ENCODE data around the gene PRR19.
"Not testable (repeated sequence)": the region's sequence is repeated elsewhere in the genome, so short reads cannot be mapped to it uniquely, and the experiment has no call there.

The PRR19 gene

GRCh38 chr19:42325896-42326771 lies 24.2 kb downstream of the PRR19 start:
- no peak for DNase-seq (ENCODE audit: low read depth)

- no peak for DNase-seq (ENCODE audit: low read depth)
Observed at GRCh38 chr19:42326969-42327368, 25.0 kb downstream of the PRR19 start.

- no peak for DNase-seq (ENCODE audit: low read depth)
Observed at GRCh38 chr19:42327381-42327780, 25.4 kb downstream of the PRR19 start.

- DNase-seq (ENCODE audit: low read depth): no peak
Observed at GRCh38 chr19:42328106-42328505, 26.2 kb downstream of the PRR19 start.

- DNase-seq (ENCODE audit: low read depth): no peak
Observed at GRCh38 chr19:42328854-42329253, 26.9 kb downstream of the PRR19 start.

GRCh38 chr19:42330241-42330711 lies 28.3 kb downstream of the PRR19 start:
- no peak for DNase-seq (ENCODE audit: low read depth)

- not testable (repeated sequence) for DNase-seq (ENCODE audit: low read depth)
Observed at GRCh38 chr19:42331333-42331732, 29.4 kb downstream of the PRR19 start.

GRCh38 chr19:42332059-42332458 lies 30.1 kb downstream of the PRR19 start:
- no peak for DNase-seq (ENCODE audit: low read depth)

GRCh38 chr19:42333018-42333417 lies 31.1 kb downstream of the PRR19 start:
- DNase-seq (ENCODE audit: low read depth): no peak

- DNase-seq (ENCODE audit: low read depth): no peak
Observed at GRCh38 chr19:42333975-42334696, 32.2 kb downstream of the PRR19 start.

- no peak for DNase-seq (ENCODE audit: low read depth)
Observed at GRCh38 chr19:42334697-42335373, 32.9 kb downstream of the PRR19 start.

- DNase-seq (ENCODE audit: low read depth): no peak
Observed at GRCh38 chr19:42335374-42335936, 33.5 kb downstream of the PRR19 start.

- DNase-seq (ENCODE audit: low read depth): no peak
Observed at GRCh38 chr19:42335971-42336370, 34.0 kb downstream of the PRR19 start.

- DNase-seq (ENCODE audit: low read depth): not testable (repeated sequence)
Observed at GRCh38 chr19:42339126-42339860, 37.4 kb downstream of the PRR19 start.

GRCh38 chr19:42339922-42340321 lies 38.0 kb downstream of the PRR19 start:
- not testable (repeated sequence) for DNase-seq (ENCODE audit: low read depth)

- DNase-seq (ENCODE audit: low read depth): no peak
Observed at GRCh38 chr19:42343344-42344110, 41.6 kb downstream of the PRR19 start.

- no peak for DNase-seq (ENCODE audit: low read depth)
Observed at GRCh38 chr19:42344336-42344893, 42.5 kb downstream of the PRR19 start.

- no peak for DNase-seq (ENCODE audit: low read depth)
Observed at GRCh38 chr19:42345191-42345812, 43.4 kb downstream of the PRR19 start.

GRCh38 chr19:42348211-42348610 lies 46.3 kb downstream of the PRR19 start:
- DNase-seq (ENCODE audit: low read depth): no peak
